Nephron progenitor cell (in vitro differentiated cells): ENCODE measurements around the gene STX7.

Source experiments
- DNase-seq: peaks from one replicate; pipeline ENCODE4 v3.0.0; 2021
- H3K27ac Mint-ChIP-seq: 2 replicates; pipeline ENCODE4 v1.8.0; 2021; ENCODE audit warnings: mild to moderate bottlenecking, moderate library complexity, mixed read lengths
- H3K27me3 Mint-ChIP-seq: 2 replicates; pipeline ENCODE4 v1.8.0; 2021; ENCODE audit warnings: mild to moderate bottlenecking, low read depth, mixed read lengths; ENCODE audit not compliant: poor library complexity
- H3K36me3 Mint-ChIP-seq: 2 replicates; pipeline ENCODE4 v1.8.0; 2021; ENCODE audit warnings: low read depth, mixed read lengths
- H3K4me1 Mint-ChIP-seq: 2 replicates; pipeline ENCODE4 v1.8.0; 2021; ENCODE audit warnings: mixed read lengths
- H3K4me3 Mint-ChIP-seq: 2 replicates; pipeline ENCODE4 v1.8.0; 2021; ENCODE audit warnings: mild to moderate bottlenecking, moderate library complexity, mixed read lengths
- H3K9me3 Mint-ChIP-seq: 2 replicates; pipeline ENCODE4 v1.8.0; 2021; ENCODE audit warnings: mild to moderate bottlenecking, moderate library complexity, mixed read lengths
- TF ChIP-seq, protein P1 (sequence below): fragments of 200-600 bp; sonication (generic); IDR thresholded peaks from 2 replicates; pipeline ENCODE4 v1.5.0; 2021; ENCODE audit warnings: antibody characterized with exemption

Gene STX7

GRCh38 chr6:132525866-132526265, 12.9 kb upstream of the STX7 start:
- Mint-ChIP-seq H3K27me3 (no peaks in the 10 kb centered on the region), H3K9me3 (peaks cover 7% of the 10 kb centered on the region), H3K4me3 (no peak overlapping the region), H3K27ac (no peak overlapping the region), H3K36me3 (no peaks in the 10 kb centered on the region), H3K4me1 (peaks cover 14% of the 10 kb centered on the region)
- DNase-seq: no peak
- TF ChIP-seq, protein P1, sequence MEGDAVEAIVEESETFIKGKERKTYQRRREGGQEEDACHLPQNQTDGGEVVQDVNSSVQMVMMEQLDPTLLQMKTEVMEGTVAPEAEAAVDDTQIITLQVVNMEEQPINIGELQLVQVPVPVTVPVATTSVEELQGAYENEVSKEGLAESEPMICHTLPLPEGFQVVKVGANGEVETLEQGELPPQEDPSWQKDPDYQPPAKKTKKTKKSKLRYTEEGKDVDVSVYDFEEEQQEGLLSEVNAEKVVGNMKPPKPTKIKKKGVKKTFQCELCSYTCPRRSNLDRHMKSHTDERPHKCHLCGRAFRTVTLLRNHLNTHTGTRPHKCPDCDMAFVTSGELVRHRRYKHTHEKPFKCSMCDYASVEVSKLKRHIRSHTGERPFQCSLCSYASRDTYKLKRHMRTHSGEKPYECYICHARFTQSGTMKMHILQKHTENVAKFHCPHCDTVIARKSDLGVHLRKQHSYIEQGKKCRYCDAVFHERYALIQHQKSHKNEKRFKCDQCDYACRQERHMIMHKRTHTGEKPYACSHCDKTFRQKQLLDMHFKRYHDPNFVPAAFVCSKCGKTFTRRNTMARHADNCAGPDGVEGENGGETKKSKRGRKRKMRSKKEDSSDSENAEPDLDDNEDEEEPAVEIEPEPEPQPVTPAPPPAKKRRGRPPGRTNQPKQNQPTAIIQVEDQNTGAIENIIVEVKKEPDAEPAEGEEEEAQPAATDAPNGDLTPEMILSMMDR: no peak

DNA sequence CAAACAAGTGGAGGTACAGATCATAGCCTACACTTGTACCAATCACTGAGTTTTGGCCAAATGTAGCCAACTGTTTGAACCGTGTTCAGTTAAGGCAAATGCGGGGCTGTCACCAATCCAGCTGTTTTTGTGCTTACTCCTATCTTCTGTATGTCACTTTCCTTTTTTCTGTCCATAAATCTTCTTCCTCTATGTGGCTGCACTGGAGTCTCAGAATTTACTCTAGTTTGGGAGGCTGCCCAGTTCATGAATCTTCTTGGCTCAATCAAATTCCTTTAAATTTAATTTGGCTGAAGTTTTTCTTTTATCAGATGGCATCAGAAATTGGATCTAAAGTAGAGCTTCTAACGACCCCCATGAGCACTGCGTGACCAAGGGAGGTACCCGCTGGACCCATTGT, 11.7 kb upstream of the STX7 start:
- DNase-seq: no peak
- Mint-ChIP-seq H3K36me3 (no peaks in the 10 kb centered on the region), H3K4me3 (no peak overlapping the region), H3K4me1 (peaks cover 14% of the 10 kb centered on the region), H3K27ac (no peak overlapping the region), H3K9me3 (peaks cover 7% of the 10 kb centered on the region), H3K27me3 (peaks cover under 1% of the 10 kb centered on the region)
- TF ChIP-seq, protein P1: no peak

DNA sequence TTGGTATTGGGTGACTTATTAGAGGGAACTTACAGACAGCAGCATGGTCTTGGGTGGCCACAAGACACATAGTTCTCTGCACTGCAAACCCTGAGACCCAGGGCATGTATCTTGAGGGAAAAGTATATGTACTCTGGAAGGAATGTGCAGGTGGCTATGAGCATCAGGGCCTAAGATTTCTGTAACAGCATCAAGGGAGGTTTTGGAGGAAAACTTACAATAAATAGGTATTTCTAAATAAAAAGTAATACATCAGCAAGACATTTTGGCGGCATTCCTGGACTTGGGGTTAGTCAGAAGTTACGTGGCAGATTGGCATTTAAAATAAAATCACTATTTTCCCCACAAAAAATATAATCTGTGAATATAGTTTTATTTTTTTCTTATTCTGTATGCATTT, 8.0 kb upstream of the STX7 start:
- TF ChIP-seq, protein P1: no peak
- no peak overlapping the region for H3K4me3 Mint-ChIP-seq
- H3K36me3 Mint-ChIP-seq: no peaks in the 10 kb centered on the region
- no peak for DNase-seq
- H3K27me3 Mint-ChIP-seq: peaks cover 20% of the 10 kb centered on the region
- no peaks in the 10 kb centered on the region for H3K4me1 Mint-ChIP-seq
- no peak overlapping the region for H3K27ac Mint-ChIP-seq
- H3K9me3 Mint-ChIP-seq: peaks cover 7% of the 10 kb centered on the region

- Mint-ChIP-seq H3K4me1 (peaks cover 29% of the 10 kb centered on the region), H3K9me3 (no peaks in the 10 kb centered on the region), H3K4me3 (no peak overlapping the region), H3K36me3 (no peaks in the 10 kb centered on the region), H3K27ac (no peak overlapping the region), H3K27me3 (peaks cover 51% of the 10 kb centered on the region)
- DNase-seq: no peak
- TF ChIP-seq, protein P1: no peak
Observed at GRCh38 chr6:132515386-132515785, 2.5 kb upstream of the STX7 start.

DNA sequence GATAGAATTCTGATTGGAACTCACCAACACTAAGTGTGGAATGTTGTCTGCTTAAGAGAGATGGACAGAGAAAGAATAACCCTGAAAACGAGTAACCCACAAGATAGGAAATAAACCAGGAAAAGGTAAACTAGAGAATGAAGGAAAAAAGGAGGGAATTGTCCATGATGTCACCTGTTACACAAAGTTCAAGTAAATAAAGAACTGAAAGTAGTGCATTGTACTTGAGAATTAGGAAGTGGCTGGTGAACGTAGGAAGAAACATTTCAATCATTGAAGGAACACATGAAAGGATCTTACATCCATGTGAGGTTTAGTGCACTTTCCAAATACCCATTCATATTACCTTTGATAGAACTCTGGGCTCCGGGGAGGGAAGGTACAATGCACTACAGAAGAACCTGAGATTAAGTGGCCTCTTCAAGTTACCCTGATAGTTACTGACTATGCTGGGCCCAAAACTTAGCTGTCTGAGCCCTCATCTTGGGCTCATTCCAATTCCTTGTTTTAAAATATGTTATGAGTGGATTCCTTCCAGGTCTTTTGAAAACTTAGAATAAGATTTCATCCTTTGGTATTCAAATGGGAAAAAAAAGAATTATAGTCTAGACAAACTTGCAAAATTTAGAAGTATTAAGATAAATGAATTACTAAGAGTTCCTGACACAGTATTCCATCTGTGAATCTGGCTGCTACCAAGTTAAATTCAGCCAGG, 1.1 kb upstream of the STX7 start:
- peaks cover 49% of the 10 kb centered on the region for H3K27me3 Mint-ChIP-seq
- H3K4me3 Mint-ChIP-seq: peak overlapping the region; percentile 97
- no peaks in the 10 kb centered on the region for H3K36me3 Mint-ChIP-seq
- TF ChIP-seq, protein P1: no peak
- H3K4me1 Mint-ChIP-seq: peaks cover 30% of the 10 kb centered on the region
- H3K27ac Mint-ChIP-seq: no peak overlapping the region
- H3K9me3 Mint-ChIP-seq: no peaks in the 10 kb centered on the region
- no peak for DNase-seq

GRCh38 chr6:132512342-132512637, 626 bp downstream of the STX7 start:
- Mint-ChIP-seq H3K9me3 (no peaks in the 10 kb centered on the region), H3K36me3 (peaks cover 17% of the 10 kb centered on the region), H3K4me3 (peak overlapping the region; percentile 92), H3K4me1 (peaks cover 30% of the 10 kb centered on the region), H3K27me3 (peaks cover 44% of the 10 kb centered on the region), H3K27ac (no peak overlapping the region)
- TF ChIP-seq, protein P1: no peak
- no peak for DNase-seq
